HepG2 (cell line): ENCODE measurements around the gene WDR83. TPM values are rescaled to one million over a fixed set of nuclear protein-coding genes. Genes with fewer than 3 reads are reported as not detected.
A peak's percentile ranks its signal among the peaks of the same experiment; 100 is the strongest.

Source experiments
- CHD4 ChIP-seq: fragments of 200-600 bp; sonication (generic); IDR thresholded peaks from 2 replicates; pipeline ENCODE4 v1.7.0; 2017; ENCODE audit warnings: mild to moderate bottlenecking, low read length, borderline replicate concordance
- GFI1 ChIP-seq: sonication (generic); formaldehyde crosslinking; IDR thresholded peaks from 2 replicates; pipeline ENCODE4 v1.5.0; 2020; ENCODE audit warnings: missing genetic modification reagents, mild to moderate bottlenecking, borderline replicate concordance
- HES4 ChIP-seq: sonication (generic); formaldehyde crosslinking; IDR thresholded peaks from 2 replicates; pipeline ENCODE4 v1.9.0; 2021; ENCODE audit warnings: mild to moderate bottlenecking, missing genetic modification reagents, borderline replicate concordance
- KDM5A ChIP-seq: fragments of 200-600 bp; sonication (generic); IDR thresholded peaks from 2 replicates; pipeline ENCODE4 v1.7.0; 2018; ENCODE audit warnings: antibody characterized with exemption, mild to moderate bottlenecking, low read length, borderline replicate concordance
- NCOA5 ChIP-seq: sonication (generic); formaldehyde crosslinking; IDR thresholded peaks from 2 replicates; pipeline ENCODE4 v1.4.0; 2020; ENCODE audit warnings: missing genetic modification reagents
- PHF20 ChIP-seq: sonication (generic); formaldehyde crosslinking; IDR thresholded peaks from 2 replicates; pipeline ENCODE4 v1.5.0; 2020; ENCODE audit warnings: mild to moderate bottlenecking, missing genetic modification reagents
- RBFOX2 ChIP-seq: fragments of 200-400 bp; formaldehyde crosslinking; IDR thresholded peaks from 2 replicates; pipeline ENCODE4 v1.6.1; 2017; ENCODE audit warnings: low read depth, mild to moderate bottlenecking, low read length
- SRF ChIP-seq: IDR thresholded peaks from 2 replicates; pipeline ENCODE4 v1.6.1; 2011; ENCODE audit warnings: mild to moderate bottlenecking, low read depth, low read length, moderate library complexity
- YY1 ChIP-seq: IDR thresholded peaks from 2 replicates; pipeline ENCODE4 v1.6.1; 2011; ENCODE audit warnings: low read length, low read depth, moderate library complexity, mild to moderate bottlenecking; ENCODE audit not compliant: insufficient read depth, insufficient replicate concordance
- ZNF160 ChIP-seq: sonication (generic); formaldehyde crosslinking; IDR thresholded peaks from 2 replicates; pipeline ENCODE4 v1.8.0; 2022; ENCODE audit warnings: mild to moderate bottlenecking, inconsistent platforms, missing genetic modification reagents
- ZNF263 ChIP-seq: sonication (generic); formaldehyde crosslinking; IDR thresholded peaks from 2 replicates; pipeline ENCODE4 v1.4.0; 2020; ENCODE audit warnings: missing genetic modification reagents
- ZNF333 ChIP-seq: sonication (generic); formaldehyde crosslinking; IDR thresholded peaks from 2 replicates; pipeline ENCODE4 v1.4.0; 2020; ENCODE audit warnings: mild to moderate bottlenecking, missing genetic modification reagents, borderline replicate concordance
- ZNF33B ChIP-seq: sonication (generic); formaldehyde crosslinking; IDR thresholded peaks from 2 replicates; pipeline ENCODE4 v1.5.1; 2020; ENCODE audit warnings: mild to moderate bottlenecking, missing genetic modification reagents
- ZNF383 ChIP-seq: sonication (generic); formaldehyde crosslinking; IDR thresholded peaks from 2 replicates; pipeline ENCODE4 v1.4.0; 2020; ENCODE audit warnings: missing genetic modification reagents, mild to moderate bottlenecking, borderline replicate concordance
- ZNF503 ChIP-seq: sonication (generic); formaldehyde crosslinking; IDR thresholded peaks from 2 replicates; pipeline ENCODE4 v1.4.0; 2020; ENCODE audit warnings: missing genetic modification reagents
- ZNF563 ChIP-seq: sonication (generic); formaldehyde crosslinking; IDR thresholded peaks from 2 replicates; pipeline ENCODE4 v1.8.0; 2022; ENCODE audit warnings: mild to moderate bottlenecking, moderate library complexity, missing genetic modification reagents
- ZNF567 ChIP-seq: sonication (generic); formaldehyde crosslinking; IDR thresholded peaks from 2 replicates; pipeline ENCODE4 v1.8.1; 2023; ENCODE audit warnings: mild to moderate bottlenecking, missing genetic modification reagents, borderline replicate concordance
- ZNF737 ChIP-seq: sonication (generic); formaldehyde crosslinking; IDR thresholded peaks from 2 replicates; pipeline ENCODE4 v1.5.0; 2020; ENCODE audit warnings: missing genetic modification reagents, mild to moderate bottlenecking, borderline replicate concordance
- polyA plus RNA-seq, 8 experiments: library from polyadenylated mRNA; depleted of rRNA in 3 of 8; stranded (reverse) in 7 of 8; unstranded in 1 of 8; fragments of >200 nt; fragmentation: Illumina TruSeq in 4 of 8; extraction: Trizol in 4 of 8; gene quantifications; 2 replicates each; pipeline versions ENCODE4 v1.2.1 to v1.2.3, GENCODE V29; 2011 to 2016; ENCODE audit warnings: low read depth in 4 of 8, missing spikeins in 1 of 8, mixed read lengths in 1 of 8; ENCODE audit not compliant: insufficient read depth in 1 of 8
- total RNA-seq, 5 experiments: library from RNA; depleted of rRNA; stranded (reverse); fragments of >200 nt; fragmentation: Illumina TruSeq; extraction: Trizol; gene quantifications; 2 replicates each; pipeline ENCODE4 v1.2.3, GENCODE V29; 2016; ENCODE audit warnings: low read depth in 1 of 5
- TF ChIP-seq, protein P1 (sequence below): sonication (generic); formaldehyde crosslinking; IDR thresholded peaks from 2 replicates; pipeline ENCODE4 v1.4.0; 2020; ENCODE audit warnings: missing genetic modification reagents
- TF ChIP-seq, protein P2 (sequence below): sonication (generic); formaldehyde crosslinking; IDR thresholded peaks from 2 replicates; pipeline ENCODE4 v1.5.1; 2020; ENCODE audit warnings: mild to moderate bottlenecking, missing genetic modification reagents, moderate library complexity

WDR83 gene
- total and polyA plus RNA-seq, 2 of the 13 experiments (the other 11 are each of a cell fraction or from before 2014, with no cell fraction given), result 4.5 to 10.7 TPM

- TF ChIP-seq ZNF333 (CRISPR knock-in tag), result no peak
- no peak for TF ChIP-seq ZNF567 (CRISPR knock-in tag)
- TF ChIP-seq ZNF383 (CRISPR knock-in tag), result no peak
- TF ChIP-seq ZNF263 (CRISPR knock-in tag), result no peak
- TF ChIP-seq CHD4, result no peak
- no peak for TF ChIP-seq NCOA5 (CRISPR knock-in tag)
- TF ChIP-seq GFI1 (CRISPR knock-in tag), result no peak
- TF ChIP-seq, protein P1, sequence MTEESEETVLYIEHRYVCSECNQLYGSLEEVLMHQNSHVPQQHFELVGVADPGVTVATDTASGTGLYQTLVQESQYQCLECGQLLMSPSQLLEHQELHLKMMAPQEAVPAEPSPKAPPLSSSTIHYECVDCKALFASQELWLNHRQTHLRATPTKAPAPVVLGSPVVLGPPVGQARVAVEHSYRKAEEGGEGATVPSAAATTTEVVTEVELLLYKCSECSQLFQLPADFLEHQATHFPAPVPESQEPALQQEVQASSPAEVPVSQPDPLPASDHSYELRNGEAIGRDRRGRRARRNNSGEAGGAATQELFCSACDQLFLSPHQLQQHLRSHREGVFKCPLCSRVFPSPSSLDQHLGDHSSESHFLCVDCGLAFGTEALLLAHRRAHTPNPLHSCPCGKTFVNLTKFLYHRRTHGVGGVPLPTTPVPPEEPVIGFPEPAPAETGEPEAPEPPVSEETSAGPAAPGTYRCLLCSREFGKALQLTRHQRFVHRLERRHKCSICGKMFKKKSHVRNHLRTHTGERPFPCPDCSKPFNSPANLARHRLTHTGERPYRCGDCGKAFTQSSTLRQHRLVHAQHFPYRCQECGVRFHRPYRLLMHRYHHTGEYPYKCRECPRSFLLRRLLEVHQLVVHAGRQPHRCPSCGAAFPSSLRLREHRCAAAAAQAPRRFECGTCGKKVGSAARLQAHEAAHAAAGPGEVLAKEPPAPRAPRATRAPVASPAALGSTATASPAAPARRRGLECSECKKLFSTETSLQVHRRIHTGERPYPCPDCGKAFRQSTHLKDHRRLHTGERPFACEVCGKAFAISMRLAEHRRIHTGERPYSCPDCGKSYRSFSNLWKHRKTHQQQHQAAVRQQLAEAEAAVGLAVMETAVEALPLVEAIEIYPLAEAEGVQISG (CRISPR knock-in tag), result peak; percentile 95
- TF ChIP-seq ZNF503 (CRISPR knock-in tag), result no peak
- 0 out of 2 replicates have a peak, but pooled peaks have one; percentile 59 for TF ChIP-seq ZNF160 (CRISPR knock-in tag)
- peak; percentile 63 for TF ChIP-seq YY1
- TF ChIP-seq ZNF563, result peak; percentile 74; the same call in 1 of the 2 replicates
- no peak for TF ChIP-seq HES4 (CRISPR knock-in tag)
- peak; percentile 50; the same call in 1 of the 2 replicates for TF ChIP-seq ZNF33B
- peak; percentile 82 for TF ChIP-seq RBFOX2
- TF ChIP-seq PHF20, result peak; percentile 99
- TF ChIP-seq ZNF737 (CRISPR knock-in tag), result no peak
- TF ChIP-seq, protein P2, sequence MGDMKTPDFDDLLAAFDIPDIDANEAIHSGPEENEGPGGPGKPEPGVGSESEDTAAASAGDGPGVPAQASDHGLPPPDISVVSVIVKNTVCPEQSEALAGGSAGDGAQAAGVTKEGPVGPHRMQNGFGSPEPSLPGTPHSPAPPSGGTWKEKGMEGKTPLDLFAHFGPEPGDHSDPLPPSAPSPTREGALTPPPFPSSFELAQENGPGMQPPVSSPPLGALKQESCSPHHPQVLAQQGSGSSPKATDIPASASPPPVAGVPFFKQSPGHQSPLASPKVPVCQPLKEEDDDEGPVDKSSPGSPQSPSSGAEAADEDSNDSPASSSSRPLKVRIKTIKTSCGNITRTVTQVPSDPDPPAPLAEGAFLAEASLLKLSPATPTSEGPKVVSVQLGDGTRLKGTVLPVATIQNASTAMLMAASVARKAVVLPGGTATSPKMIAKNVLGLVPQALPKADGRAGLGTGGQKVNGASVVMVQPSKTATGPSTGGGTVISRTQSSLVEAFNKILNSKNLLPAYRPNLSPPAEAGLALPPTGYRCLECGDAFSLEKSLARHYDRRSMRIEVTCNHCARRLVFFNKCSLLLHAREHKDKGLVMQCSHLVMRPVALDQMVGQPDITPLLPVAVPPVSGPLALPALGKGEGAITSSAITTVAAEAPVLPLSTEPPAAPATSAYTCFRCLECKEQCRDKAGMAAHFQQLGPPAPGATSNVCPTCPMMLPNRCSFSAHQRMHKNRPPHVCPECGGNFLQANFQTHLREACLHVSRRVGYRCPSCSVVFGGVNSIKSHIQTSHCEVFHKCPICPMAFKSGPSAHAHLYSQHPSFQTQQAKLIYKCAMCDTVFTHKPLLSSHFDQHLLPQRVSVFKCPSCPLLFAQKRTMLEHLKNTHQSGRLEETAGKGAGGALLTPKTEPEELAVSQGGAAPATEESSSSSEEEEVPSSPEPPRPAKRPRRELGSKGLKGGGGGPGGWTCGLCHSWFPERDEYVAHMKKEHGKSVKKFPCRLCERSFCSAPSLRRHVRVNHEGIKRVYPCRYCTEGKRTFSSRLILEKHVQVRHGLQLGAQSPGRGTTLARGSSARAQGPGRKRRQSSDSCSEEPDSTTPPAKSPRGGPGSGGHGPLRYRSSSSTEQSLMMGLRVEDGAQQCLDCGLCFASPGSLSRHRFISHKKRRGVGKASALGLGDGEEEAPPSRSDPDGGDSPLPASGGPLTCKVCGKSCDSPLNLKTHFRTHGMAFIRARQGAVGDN (CRISPR knock-in tag), result peak; percentile 83
- peak; percentile 99 for TF ChIP-seq KDM5A
- TF ChIP-seq SRF, result peak; percentile 72; the same call in 1 of the 2 replicates
Observed at GRCh38 chr19:12696366-12697335, 30.0 kb downstream of the WDR83 start, which contains the start of gene FBXW9 (continued).
